GM12873 (cell line): Measurements from ENCODE around the gene TPM1.

ENCODE experiments used
- TF ChIP-seq, protein P1 (sequence below): IDR thresholded peaks from 2 replicates; pipeline ENCODE4 v1.5.1; 2012; ENCODE audit warnings: low read depth, mild to moderate bottlenecking, moderate library complexity, low read length, control low read depth; ENCODE audit not compliant: insufficient read depth; ENCODE audit errors: missing control alignments

The TPM1 gene

DNA sequence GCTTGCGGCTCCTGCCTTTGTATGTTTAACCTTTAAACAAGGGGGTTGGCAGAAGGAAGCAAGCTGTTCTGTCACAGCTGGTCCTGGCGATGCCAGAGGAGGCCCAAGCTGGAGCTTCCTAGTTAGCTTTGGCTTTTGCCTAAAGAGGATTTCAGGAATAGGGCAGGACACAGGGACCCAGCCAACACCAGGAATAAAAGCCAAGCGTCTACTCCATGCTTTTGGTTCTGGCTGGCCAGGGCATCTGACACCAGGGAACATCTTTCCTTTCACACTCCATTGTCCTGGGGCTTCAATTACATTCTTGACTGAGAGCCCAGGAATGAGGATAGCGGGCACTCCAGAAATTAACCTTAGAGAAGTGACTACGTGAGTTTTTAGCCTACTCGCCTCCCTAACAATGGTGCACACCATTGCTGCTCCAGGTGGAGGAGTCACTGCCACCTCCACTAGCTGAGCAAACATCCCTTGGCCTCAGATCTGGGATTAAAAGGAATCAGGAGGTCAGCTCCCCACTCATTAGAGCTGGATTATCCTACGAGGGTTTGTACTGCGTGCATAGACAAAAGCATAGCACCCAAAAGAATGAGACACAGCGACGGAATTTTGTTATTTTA is 38.2 kb downstream of the TPM1 start:
- TF ChIP-seq, protein P1, sequence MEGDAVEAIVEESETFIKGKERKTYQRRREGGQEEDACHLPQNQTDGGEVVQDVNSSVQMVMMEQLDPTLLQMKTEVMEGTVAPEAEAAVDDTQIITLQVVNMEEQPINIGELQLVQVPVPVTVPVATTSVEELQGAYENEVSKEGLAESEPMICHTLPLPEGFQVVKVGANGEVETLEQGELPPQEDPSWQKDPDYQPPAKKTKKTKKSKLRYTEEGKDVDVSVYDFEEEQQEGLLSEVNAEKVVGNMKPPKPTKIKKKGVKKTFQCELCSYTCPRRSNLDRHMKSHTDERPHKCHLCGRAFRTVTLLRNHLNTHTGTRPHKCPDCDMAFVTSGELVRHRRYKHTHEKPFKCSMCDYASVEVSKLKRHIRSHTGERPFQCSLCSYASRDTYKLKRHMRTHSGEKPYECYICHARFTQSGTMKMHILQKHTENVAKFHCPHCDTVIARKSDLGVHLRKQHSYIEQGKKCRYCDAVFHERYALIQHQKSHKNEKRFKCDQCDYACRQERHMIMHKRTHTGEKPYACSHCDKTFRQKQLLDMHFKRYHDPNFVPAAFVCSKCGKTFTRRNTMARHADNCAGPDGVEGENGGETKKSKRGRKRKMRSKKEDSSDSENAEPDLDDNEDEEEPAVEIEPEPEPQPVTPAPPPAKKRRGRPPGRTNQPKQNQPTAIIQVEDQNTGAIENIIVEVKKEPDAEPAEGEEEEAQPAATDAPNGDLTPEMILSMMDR: no peak

DNA sequence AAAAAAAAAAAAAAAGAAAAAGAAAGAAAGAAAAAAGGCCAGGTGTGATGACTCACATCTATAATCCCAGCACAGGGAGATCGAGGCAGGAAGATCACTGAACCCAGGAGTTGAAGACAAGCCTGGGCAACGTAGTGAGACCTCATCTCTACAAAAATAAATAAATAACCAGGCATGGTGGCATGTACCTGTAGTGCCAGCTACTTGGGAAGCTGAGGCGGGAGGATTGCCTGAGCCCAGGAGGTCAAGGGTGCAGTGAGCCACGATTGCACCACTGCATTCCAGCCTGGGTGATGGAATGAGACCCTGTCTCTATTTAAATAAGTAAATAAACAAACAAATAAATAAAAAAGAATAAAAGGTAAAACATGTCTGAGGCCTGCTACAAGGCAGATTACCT is 39.8 kb downstream of the TPM1 start:
- TF ChIP-seq, protein P1: no peak

DNA sequence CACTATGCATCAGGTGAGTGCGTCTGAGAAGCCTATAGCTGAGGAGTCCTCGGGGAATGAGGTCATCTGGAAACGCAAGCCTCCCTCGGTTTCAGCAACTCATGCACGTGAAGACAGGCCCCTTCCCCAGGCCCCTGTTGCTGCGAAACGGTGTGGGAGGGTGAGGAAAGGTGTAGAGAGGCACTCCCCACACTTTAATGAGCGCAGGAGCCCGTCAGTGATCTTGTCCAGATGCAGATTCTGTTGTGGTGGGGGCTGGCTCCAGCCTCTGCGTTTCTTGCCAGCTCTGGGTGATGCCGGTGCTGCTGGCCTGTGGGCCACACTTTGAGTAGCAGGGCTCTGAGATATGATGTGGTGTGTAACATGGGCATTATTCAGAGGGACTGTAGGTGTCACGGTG is 40.5 kb downstream of the TPM1 start:
- TF ChIP-seq, protein P1: no peak

DNA sequence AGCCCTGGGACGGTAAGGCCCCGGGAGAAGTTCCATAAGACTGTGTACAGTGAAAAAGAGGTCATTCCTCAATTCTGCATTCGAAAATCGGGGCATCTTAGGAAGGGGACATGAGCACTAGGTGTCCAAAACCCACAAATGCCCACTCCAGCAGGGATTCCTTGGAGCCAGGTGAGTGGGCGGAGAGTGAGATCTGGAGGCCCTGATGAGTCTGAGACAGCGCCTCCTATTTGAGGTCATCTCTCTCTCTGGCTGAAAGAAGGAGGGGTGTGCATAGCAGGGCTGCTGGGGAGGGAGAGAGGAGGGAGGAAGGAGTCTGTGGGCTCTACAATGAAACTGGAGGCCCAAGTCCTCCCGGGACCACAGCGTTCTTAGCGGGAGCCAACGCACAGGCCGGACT is 41.0 kb downstream of the TPM1 start:
- TF ChIP-seq, protein P1: no peak

DNA sequence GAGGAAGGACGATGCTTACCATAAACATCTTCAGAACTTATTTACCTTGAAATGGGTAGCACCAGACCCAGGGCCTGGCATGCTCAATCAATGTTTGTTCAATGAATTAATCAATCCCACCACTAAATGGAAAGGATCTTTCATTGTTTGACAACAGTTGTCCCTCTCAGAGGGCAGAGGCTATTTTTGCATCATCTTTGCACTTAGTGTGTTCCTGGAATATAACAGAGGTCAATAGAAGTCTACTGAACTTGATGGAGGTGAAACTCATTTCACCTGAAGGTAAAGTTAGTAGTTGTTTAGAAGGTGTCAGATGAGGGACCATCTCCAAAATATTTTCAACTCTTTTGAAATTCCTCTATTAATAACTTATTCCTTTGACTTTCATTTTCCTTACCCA is 42.3 kb downstream of the TPM1 start:
- TF ChIP-seq, protein P1: no peak

DNA sequence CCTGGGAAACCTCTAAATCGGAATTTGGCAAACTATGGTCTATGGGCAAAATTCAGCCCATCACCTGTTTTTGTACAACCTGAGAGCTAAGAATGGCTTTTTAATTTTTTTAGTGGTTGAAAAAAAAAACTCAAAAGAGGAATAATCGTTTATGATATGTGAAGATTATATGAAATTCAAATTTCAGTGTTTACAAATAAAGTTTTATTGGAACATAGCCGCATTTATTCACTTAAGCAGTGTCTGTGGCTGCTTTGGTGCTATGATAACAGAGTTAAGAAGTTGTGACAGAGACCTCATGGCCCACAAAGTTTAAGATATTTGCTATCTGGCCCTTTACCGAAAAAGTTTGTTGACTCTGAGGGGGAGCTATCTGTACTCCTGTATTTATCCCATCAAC is 42.7 kb downstream of the TPM1 start:
- TF ChIP-seq, protein P1: no peak

DNA sequence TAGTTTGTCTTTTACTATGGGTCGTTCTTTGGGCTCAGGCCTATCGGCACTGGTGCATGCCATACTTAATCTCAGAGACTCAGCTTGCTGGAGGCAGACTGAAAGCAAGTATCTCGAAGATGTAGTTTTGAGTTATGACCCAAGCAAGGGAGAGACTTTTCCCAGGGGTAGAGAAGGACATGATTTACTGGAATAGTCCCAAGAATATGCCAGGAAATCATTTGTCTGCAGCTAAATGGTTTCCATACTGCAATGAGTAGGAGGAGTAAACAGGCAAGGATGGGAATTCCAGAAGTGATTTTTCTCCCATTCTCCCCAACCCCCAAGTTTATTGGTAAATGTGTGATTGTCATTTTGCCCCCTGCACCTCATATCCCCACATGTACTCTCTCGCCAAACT is 43.7 kb downstream of the TPM1 start:
- TF ChIP-seq, protein P1: no peak

DNA sequence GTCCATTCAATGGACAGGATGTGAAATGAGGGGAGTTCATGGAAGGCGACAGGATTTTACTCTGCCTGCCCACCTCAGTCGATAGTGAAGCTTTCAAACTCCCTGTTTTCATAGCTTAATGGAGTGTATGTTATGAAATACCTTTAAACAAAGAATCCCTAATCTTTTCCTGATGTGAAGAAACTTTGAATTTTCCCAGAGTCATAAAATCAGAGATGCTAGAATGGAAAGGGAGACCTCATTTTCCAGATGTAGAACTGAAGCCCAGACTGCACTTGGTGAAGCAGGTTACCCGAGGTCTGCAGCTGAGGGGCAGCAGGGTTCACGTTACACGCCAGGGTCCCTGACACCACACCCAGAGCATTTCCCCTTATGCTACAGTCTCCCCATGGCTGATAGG is 44.4 kb downstream of the TPM1 start:
- TF ChIP-seq, protein P1: no peak
